GM21576 (cell line): ENCODE measurements around the gene SLC39A6.
"Not testable (repeated sequence)": the region's sequence is repeated elsewhere in the genome, so short reads cannot be mapped to it uniquely, and the experiment has no call there.

Source experiments
- ATAC-seq: cut with Tn5 transposase; IDR thresholded peaks from one replicate; pipeline ENCODE4 v1.9.1; 2021; ENCODE audit warnings: mild to moderate bottlenecking, moderate library complexity; ENCODE audit not compliant: unreplicated experiment

Gene SLC39A6

DNA sequence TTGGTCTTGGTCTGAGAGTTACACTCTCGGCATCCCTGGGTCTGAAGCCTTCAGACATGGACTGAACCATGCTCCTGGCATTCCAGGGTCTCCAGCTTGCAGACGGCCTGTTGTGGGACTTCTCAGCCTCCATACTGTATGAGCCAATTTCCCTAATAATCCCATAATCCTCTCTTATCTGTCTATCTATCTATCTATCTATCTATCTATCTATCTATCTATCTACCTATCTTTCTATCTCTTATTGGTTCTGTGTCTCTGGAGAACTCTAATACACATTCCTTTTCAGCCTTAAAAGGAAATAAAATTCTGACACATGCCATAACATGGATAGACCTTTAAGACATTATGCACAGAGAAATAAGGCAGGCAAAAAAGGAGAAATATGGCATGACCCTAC lies 24.4 kb downstream of the SLC39A6 start:
- ATAC-seq: no peak

DNA sequence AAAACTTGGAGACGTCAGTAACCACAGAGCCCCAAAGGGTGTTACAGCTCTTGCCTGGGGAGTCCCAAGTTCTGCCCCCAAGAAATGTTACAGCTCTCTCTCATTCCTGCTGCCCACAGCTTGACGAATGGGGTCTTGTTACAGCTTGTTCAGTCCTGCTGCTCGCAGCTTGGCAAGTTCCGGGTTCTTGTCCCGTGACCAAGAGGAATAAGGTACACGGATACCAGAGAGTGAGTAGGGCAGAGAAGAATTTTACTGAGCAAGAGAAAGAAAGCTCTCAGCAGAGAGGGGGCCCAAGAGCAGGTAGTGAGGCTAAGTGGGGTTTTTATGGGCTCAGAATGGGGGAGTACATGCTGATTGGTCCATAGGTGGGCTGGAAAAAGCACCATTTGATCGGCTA lies 27.2 kb downstream of the SLC39A6 start:
- no peak for ATAC-seq

DNA sequence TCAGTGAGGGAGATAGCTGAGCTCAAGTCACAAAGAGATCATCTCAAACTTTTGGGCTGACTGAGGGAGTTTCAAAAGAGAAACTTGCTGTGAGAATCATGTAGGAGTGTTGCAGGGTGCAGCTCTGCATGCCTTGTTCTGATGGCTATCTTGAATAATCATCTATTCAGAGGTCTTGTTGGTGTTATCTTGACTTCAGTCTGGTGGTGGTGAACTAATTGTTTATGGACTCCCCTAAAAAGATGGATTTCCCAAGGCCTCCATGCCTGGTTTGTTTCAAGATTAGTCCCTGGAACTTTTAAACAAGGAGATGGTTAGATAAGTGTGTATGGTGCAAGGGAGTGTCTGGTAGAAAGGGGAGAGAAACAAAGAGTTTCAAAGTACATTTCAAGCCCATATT lies 29.8 kb downstream of the SLC39A6 start:
- ATAC-seq: no peak

DNA sequence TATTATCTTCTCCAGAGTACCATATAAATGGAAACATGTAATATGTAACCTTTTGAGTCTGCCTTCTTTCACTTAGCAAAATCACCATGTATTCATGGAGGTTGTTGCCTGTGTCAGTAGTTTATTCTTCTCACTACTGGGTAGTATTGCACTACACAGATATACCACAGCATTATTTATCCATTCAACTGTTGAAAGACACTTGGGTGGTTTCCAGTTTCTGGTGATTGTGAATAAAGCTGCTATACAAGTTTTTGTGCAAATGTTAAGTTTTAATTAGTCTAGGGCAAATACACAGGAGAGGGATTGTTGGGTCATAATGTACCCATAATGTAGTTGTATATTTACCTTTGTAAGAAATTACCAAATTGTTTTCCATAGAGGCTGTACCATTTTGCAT lies 32.2 kb downstream of the SLC39A6 start:
- ATAC-seq: no peak

- no peak for ATAC-seq
Observed at GRCh38 chr18:36095936-36096519, 33.1 kb downstream of the SLC39A6 start.

- ATAC-seq: no peak
Observed at GRCh38 chr18:36094431-36094830, 34.7 kb downstream of the SLC39A6 start.

DNA sequence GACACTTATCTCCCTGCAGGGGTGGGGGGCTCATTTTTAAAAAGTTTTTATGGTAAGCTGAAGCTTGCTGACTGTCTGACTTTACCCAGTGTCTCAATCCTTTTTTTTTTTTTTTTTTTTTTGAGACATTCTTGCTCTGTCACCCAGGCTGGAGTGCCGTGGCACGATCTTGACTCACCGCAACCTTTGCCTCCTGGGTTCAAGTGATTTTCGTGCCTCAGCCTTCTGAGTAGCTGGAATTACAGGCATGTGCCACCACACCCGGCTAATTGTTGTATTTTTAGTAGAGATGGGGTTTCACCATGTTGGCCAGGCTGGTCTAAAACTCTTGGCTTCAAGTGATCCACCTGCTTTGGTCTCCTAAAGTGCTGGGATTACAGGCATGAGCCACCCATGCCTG lies 37.0 kb downstream of the SLC39A6 start:
- ATAC-seq: not testable (repeated sequence)

DNA sequence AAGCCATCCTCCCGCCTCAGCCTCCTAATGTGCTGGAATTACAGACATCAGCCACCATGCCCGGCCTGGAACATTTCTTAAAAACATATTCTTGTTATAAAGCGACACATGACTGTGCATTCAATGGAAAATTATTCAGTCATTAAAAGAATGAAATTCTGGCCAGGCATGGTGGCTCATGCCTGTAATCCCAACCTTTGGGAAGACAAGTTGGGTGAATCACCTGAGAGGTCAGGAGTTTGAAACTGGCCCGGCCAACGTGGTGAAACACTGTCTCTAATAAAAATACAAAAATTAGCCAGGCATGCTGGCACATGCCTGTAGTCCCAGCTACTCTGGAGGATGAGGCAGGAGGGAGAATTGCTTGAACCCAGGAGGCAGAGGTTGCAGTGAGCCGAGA lies 40.1 kb downstream of the SLC39A6 start:
- no peak for ATAC-seq

- ATAC-seq: no peak
Observed at GRCh38 chr18:36088256-36088655, 40.9 kb downstream of the SLC39A6 start.

DNA sequence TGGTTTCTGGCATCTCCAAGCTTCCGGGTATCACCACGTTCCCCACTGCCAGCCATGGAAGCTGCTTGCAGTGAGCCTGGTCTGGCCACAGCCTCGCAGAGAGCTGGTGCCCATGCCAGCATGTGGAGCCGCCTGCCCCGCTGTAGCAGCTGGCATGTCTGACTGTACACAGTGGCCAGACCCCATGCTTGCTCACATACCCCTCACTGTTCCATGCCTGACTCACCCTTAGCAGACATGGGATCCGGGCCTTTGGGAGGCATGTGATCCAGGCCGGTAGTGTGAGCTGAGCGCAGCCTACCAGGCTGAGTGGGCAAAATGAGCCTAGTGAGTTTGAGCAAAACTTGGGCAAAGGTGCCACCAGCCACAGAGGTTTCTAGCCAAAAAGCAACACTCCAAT lies 43.0 kb downstream of the SLC39A6 start:
- no peak for ATAC-seq

GRCh38 chr18:36085195-36085594 lies 43.9 kb downstream of the SLC39A6 start:
- ATAC-seq: no peak

- ATAC-seq: no peak
Observed at GRCh38 chr18:36083729-36084128, 45.4 kb downstream of the SLC39A6 start.

DNA sequence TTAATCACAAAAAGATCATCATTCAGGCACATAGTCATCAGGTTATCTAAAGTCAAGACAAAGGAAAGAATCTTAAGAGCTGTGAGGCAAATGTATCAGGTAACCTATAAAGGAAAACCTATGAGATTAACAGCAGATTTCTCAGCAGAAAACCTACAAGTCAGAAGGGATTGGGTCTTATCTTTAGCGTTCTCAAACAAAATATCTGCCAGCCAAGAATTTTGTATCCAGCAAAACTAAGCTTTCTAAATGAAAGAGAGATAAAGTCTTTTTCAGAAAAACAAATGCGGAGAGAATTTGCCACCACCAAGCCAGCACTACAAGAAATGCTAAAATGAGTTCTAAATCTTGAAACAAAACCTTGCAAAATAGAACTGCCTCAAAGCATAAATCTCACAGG lies 48.0 kb downstream of the SLC39A6 start:
- not testable (repeated sequence) for ATAC-seq

DNA sequence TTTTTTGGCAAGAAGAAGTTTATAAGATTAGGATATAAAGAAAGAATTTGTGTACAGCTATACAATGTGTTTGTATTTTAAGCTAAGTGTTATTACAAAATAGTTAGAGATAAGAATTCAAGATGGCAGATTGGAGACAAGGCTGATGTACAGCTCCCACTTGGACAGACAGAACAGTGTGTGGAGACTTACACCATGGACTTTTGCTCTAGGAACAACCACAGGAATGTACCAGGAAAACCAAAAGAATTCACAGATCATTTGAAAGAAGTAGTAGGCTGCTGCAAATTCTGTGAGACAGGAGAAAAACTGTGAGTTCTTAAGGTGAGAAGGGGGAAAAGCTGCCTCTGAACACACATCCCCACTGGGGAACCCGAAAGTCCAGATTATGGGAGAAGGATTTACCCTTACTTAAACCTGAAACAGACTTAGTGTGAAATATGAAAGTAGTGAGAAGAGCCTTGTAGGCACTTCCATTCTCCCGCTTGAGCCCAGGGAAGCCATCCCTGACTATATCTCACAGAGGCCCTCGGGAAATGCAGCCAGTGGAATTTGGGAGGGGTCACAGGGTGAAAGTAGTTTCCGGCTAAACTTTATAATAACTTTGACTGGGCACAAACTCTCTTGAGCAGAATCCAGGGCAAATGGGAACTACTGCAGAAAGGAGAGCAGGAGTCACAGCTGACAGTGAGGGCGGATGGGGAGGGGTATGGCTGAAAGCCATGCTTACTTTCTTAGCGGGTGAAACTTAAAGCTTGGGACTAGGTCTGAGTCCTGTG lies 50.2 kb downstream of the SLC39A6 start:
- no peak for ATAC-seq

DNA sequence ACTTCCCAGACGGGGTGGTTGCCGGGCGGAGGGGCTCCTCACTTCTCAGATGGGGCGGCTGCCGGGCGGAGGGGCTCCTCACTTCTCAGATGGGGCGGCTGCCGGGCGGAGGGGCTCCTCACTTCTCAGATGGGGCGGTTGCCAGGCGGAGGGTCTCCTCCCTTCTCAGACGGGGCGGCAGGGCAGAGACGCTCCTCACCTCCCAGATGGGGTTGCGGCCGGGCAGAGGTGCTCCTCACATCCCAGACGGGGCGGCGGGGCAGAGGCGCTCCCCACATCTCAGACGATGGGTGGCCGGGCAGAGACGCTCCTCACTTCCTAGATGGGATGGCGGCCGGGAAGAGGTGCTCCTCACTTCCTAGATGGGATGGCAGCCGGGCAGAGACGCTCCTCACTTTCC lies 51.4 kb downstream of the SLC39A6 start:
- ATAC-seq: not testable (repeated sequence)

DNA sequence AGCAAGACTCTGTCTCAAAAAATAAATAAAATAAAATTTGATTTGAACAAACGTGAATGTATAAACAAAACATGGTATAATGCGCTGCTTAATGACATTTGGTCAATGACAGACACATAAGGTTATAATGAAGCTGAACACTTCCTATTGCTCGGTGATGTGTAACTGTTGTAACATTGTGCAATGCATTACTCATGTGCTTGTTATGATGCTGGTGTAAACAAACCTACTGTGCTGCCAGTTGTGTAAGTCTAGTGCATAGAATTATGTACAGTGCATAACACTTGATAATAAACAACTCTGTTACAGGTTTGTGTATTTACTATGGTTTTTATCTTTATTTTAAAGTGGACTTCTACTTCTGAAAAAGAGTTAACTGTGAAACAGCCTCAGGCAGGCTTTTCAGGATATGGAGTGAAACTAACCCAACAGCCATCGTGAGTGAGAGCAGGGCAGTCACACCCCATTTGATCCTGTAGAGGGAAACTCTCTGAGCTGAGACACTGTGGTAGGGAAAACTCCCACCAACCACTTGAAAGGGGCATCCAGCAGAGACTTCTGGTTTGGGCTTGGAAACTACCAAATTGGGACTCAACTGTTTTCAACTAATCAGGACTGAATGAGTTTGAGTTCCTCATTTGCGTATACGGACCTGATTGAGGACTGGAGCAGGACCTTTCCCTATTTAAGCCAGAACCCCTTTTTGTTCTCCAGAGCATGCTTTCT lies 53.1 kb downstream of the SLC39A6 start:
- peak; percentile 58 for ATAC-seq

- ATAC-seq: no peak
Observed at GRCh38 chr18:36074435-36074834, 54.7 kb downstream of the SLC39A6 start.

DNA sequence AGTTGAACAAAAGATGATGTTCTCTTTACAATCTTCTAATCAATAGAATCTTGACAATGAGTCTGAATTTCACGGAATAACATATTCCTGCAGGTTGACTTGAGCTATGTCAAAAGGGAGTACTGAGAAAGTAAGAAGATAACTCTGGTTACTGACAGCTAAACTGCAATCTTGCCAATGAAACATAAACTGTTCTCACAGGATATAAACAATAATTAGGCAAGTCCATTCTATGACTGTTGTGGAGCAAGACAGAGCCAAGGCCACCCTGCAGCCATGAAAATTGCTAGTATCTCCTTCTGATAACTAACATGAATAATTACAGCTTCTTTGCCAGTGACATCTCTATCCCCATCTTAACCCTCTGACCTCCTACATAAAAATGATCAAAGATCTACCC lies 55.5 kb downstream of the SLC39A6 start:
- no peak for ATAC-seq

- ATAC-seq: not testable (repeated sequence)
Observed at GRCh38 chr18:36072406-36072805, 56.7 kb downstream of the SLC39A6 start.

DNA sequence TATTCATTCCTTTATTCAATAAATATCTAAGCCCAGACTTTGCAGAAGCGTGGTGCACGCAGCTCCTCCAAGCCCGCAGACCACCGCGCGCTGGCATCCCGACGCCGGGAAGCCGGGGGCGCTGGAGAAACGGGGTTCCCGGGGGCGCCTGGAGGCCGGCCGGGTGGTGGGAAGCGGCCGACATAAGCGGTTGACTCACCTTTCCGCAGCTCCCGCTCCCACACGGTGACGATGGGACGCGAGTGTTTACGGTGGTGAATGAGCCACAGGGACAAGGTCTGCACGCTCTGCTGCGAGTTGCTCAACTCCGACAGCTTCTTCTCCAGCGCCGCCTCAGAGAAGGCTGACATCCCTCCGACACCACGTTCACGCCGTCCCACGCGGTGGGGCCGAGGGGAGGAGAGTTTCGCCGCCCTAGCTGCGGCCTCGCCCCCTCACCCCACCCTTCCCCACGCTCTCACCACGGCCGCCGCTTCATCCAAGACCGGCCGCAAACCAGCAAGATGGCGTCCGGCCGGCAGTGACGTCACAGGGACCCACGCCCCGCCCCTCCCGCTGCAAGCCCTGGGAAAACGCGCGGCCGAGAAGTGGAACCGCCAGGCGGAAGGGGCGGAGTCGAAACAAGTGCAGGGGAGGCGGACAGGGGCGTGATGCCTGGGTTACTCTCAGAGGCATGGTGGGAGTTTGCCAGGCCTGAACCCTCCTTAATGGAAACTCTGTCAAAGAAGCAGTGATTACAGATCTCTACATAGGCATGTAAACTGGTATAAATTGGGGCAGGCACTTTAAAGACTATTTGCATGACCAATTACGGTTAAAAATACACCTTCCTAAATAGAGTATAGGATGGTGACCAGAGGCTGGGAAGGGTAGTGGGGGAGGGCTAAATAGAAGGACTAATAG lies 61.8 kb downstream of the SLC39A6 start, which contains the start of gene RPRD1A:
TSS of gene RPRD1A (minus strand) at position 505 of the 903 bp plus-strand sequence. CDS start at position 350, 155 bp downstream.
- peak; percentile 96 for ATAC-seq

DNA sequence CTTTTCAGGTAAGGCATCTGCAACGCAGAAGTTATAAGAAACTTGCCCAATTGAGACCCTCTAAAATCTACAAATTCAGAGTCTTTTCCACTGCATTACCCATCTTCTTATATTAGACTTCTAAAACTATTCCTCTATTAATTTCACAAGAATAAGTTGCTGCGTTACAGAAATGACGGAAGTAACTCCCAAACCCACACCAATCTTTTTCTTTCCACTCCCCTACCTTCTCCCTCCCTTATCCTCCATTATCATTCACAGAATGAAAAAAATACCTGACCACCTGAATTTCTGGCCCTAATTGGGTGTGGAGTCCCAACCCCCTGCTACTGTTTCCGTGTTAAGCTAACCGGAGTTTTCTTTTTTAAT lies 62.5 kb downstream of the SLC39A6 start:
- ATAC-seq: no peak
